HepG2 (cell line): ENCODE measurements around the gene ATP9A. TPM values are rescaled to one million over a fixed set of nuclear protein-coding genes. Genes with fewer than 3 reads are reported as not detected.

Experiments used
- BCL6 ChIP-seq: IDR thresholded peaks from 2 replicates; pipeline ENCODE4 v1.6.1; 2016; ENCODE audit warnings: missing genetic modification reagents, missing compliant biosample characterization
- BHLHE40 ChIP-seq: IDR thresholded peaks from 2 replicates; pipeline ENCODE4 v1.6.1; 2011; ENCODE audit warnings: low read length, improper control_type of control experiment
- FOXO4 ChIP-seq: sonication (generic); formaldehyde crosslinking; conservative IDR thresholded peaks from 2 replicates; pipeline ENCODE4 v1.8.1; 2023; ENCODE audit warnings: missing genetic modification reagents
- GMEB2 ChIP-seq: IDR thresholded peaks from 2 replicates; pipeline ENCODE4 v1.6.1; 2016; ENCODE audit warnings: missing biosample characterization, missing genetic modification reagents, low read depth
- GZF1 ChIP-seq: sonication (generic); formaldehyde crosslinking; IDR thresholded peaks from 2 replicates; pipeline ENCODE4 v1.5.1; 2020; ENCODE audit warnings: mild to moderate bottlenecking, missing genetic modification reagents
- HOXA5 ChIP-seq: sonication (generic); formaldehyde crosslinking; IDR thresholded peaks from 2 replicates; pipeline ENCODE4 v1.4.0; 2020; ENCODE audit warnings: missing genetic modification reagents
- MLXIP ChIP-seq: sonication (generic); formaldehyde crosslinking; IDR thresholded peaks from 2 replicates; pipeline ENCODE4 v1.9.0; 2021; ENCODE audit warnings: missing genetic modification reagents, borderline replicate concordance
- NCOR1 ChIP-seq: fragments of 200-600 bp; sonication (generic); IDR thresholded peaks from 2 replicates; pipeline ENCODE4 v1.7.0; 2017; ENCODE audit warnings: antibody characterized with exemption, low read length, borderline replicate concordance
- RXRA ChIP-seq: sonication (generic); formaldehyde crosslinking; IDR thresholded peaks from 2 replicates; pipeline ENCODE4 v1.5.1; 2020; ENCODE audit warnings: missing genetic modification reagents
- SMAD9 ChIP-seq: sonication (generic); formaldehyde crosslinking; IDR thresholded peaks from 2 replicates; pipeline ENCODE4 v1.5.1; 2020; ENCODE audit warnings: mild to moderate bottlenecking, missing genetic modification reagents
- SMARCE1 ChIP-seq: fragments of 450-650 bp; IDR thresholded peaks from 2 replicates; pipeline ENCODE4 v1.6.1; 2017; ENCODE audit warnings: borderline replicate concordance
- SMC3 ChIP-seq: IDR thresholded peaks from 2 replicates; pipeline ENCODE4 v1.6.1; 2011; ENCODE audit warnings: low read length, improper control_type of control experiment
- SOX13 ChIP-seq, 3 experiments: fragments of 450-650 bp in 1 of 3; sonication (generic) in 1 of 3; formaldehyde crosslinking in 1 of 3; IDR thresholded peaks in 2 of 3; conservative IDR thresholded peaks in 1 of 3; 2 replicates each; pipeline versions ENCODE4 v1.5.0 to v1.6.1; 2016 to 2020; ENCODE audit warnings: antibody characterized with exemption in 1 of 3, mild to moderate bottlenecking in 1 of 3, missing compliant biosample characterization in 1 of 3, missing genetic modification reagents in 1 of 3, moderate library complexity in 1 of 3
- THAP9 ChIP-seq: sonication (generic); formaldehyde crosslinking; IDR thresholded peaks from 2 replicates; pipeline ENCODE4; 2020; ENCODE audit warnings: missing genetic modification reagents, mild to moderate bottlenecking, borderline replicate concordance
- TOPORS ChIP-seq: sonication (generic); formaldehyde crosslinking; IDR thresholded peaks from 2 replicates; pipeline ENCODE4 v1.8.0; 2023; ENCODE audit warnings: mild to moderate bottlenecking, missing genetic modification reagents
- ZKSCAN5 ChIP-seq: sonication (generic); formaldehyde crosslinking; IDR thresholded peaks from 2 replicates; pipeline ENCODE4 v1.5.1; 2020; ENCODE audit warnings: mild to moderate bottlenecking, missing genetic modification reagents
- ZNF138 ChIP-seq: sonication (generic); formaldehyde crosslinking; IDR thresholded peaks from 2 replicates; pipeline ENCODE4 v1.5.0; 2020; ENCODE audit warnings: mild to moderate bottlenecking, low read depth, missing genetic modification reagents
- ZNF362 ChIP-seq: sonication (generic); formaldehyde crosslinking; IDR thresholded peaks from 2 replicates; pipeline ENCODE4 v1.4.0; 2020; ENCODE audit warnings: missing genetic modification reagents, mild to moderate bottlenecking, borderline replicate concordance
- ZNF703 ChIP-seq: sonication (generic); formaldehyde crosslinking; IDR thresholded peaks from 2 replicates; pipeline ENCODE4 v1.5.1; 2020; ENCODE audit warnings: missing genetic modification reagents, mild to moderate bottlenecking, moderate library complexity, borderline replicate concordance
- polyA plus RNA-seq, 8 experiments: library from polyadenylated mRNA; depleted of rRNA in 3 of 8; stranded (reverse) in 7 of 8; unstranded in 1 of 8; fragments of >200 nt; fragmentation: Illumina TruSeq in 4 of 8; extraction: Trizol in 4 of 8; gene quantifications; 2 replicates each; pipeline versions ENCODE4 v1.2.1 to v1.2.3, GENCODE V29; 2011 to 2016; ENCODE audit warnings: low read depth in 4 of 8, missing spikeins in 1 of 8, mixed read lengths in 1 of 8; ENCODE audit not compliant: insufficient read depth in 1 of 8
- total RNA-seq, 5 experiments: library from RNA; depleted of rRNA; stranded (reverse); fragments of >200 nt; fragmentation: Illumina TruSeq; extraction: Trizol; gene quantifications; 2 replicates each; pipeline ENCODE4 v1.2.3, GENCODE V29; 2016; ENCODE audit warnings: low read depth in 1 of 5

ATP9A gene
- total and polyA plus RNA-seq, 2 of the 13 experiments (the other 11 are each of a cell fraction or from before 2014, with no cell fraction given), result 11.8 to 18.5 TPM

- TF ChIP-seq FOXO4 (CRISPR knock-in tag), result no peak
- no peak for TF ChIP-seq GZF1
- TF ChIP-seq NCOR1, result peak; percentile 42; the same call in 1 of the 2 replicates
- TF ChIP-seq BCL6 (CRISPR knock-in tag), result peak; percentile 45; the same call in 1 of the 2 replicates
- TF ChIP-seq GMEB2 (CRISPR knock-in tag), result no peak
- 0 out of 2 replicates have a peak, but pooled peaks have one; percentile 17 for TF ChIP-seq ZNF362 (CRISPR knock-in tag)
- no peak for TF ChIP-seq ZNF703 (CRISPR knock-in tag)
- TF ChIP-seq MLXIP, result no peak
- TF ChIP-seq TOPORS (CRISPR knock-in tag), result no peak
- TF ChIP-seq THAP9 (CRISPR knock-in tag), result no peak
- TF ChIP-seq ZKSCAN5 (CRISPR knock-in tag), result no peak
- 0 out of 2 replicates have a peak, but pooled peaks have one; percentile 28 for TF ChIP-seq SMARCE1
- peak; percentile 96; the same call in 1 of the 2 replicates for TF ChIP-seq RXRA
- TF ChIP-seq SMAD9 (CRISPR knock-in tag), result no peak
- no peak for TF ChIP-seq ZNF138
- TF ChIP-seq HOXA5, result no peak
- 0 out of 2 replicates have a peak, but pooled peaks have one; percentile 36 for TF ChIP-seq BHLHE40
- peak; percentile 57; the same call in 1 of the 2 replicates for TF ChIP-seq SOX13 (IDR thresholded peaks at IDR 0.05)
- TF ChIP-seq SOX13 (CRISPR knock-in tag; conservative IDR thresholded peaks at IDR 0.05 in 1 of 2, IDR thresholded peaks at IDR 0.05 in 1 of 2), result peak in 1 of 2 experiments; percentile 70; a peak in 1 of 4 replicates
- TF ChIP-seq SMC3, result no peak
These were observed 106.5 kb downstream of the ATP9A start (continued) for GRCh38 chr20:51661609-51662178.
